Mammary epithelial cell (primary cell): ENCODE results near the gene CMC1.
A peak's percentile ranks its signal among the peaks of the same experiment; 100 is the strongest.

Experiments used
- CTCF ChIP-seq, 2 donors: IDR thresholded peaks in 1 of 2; conservative IDR thresholded peaks in 1 of 2; 2 replicates each; pipeline ENCODE4 v1.5.1; 2011 to 2012; ENCODE audit warnings: inconsistent platforms in 2 of 2, low read length in 2 of 2, mild to moderate bottlenecking in 2 of 2, control low read depth in 1 of 2, low read depth in 1 of 2; ENCODE audit not compliant: insufficient read depth in 1 of 2; ENCODE audit errors: extremely low read depth in 1 of 2
- EZH2 ChIP-seq: IDR thresholded peaks from 2 replicates; pipeline ENCODE4 v1.6.1; 2012; ENCODE audit warnings: low read length, inconsistent platforms, borderline replicate concordance

DNA sequence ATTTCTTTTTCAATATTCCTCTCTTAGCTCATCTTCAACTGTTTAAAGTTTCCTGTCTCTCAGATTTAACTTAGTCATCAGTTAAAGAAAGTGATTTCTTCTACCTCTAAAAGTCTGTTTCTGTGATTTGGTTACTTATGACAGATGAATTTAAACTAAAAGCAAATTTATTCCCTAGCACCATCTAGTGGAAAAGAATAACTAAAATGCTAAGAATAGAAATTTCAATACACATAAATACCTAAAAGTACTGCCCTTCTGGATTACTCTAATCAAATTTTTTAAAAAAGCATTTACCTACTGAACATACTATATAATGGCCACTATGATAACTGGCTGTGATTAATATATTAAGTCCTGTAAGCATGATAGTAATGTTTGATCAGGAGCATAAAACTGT is 93.1 kb downstream of the CMC1 start:
- TF ChIP-seq CTCF (conservative IDR thresholded peaks at IDR 0.05 in 1 of 2, IDR thresholded peaks at IDR 0.05 in 1 of 2; ENCODE audit: extremely low read depth in 1 of 2, insufficient read depth in 1 of 2, low read depth in 1 of 2, low read length in 2 of 2), result peak in 1 of 2 donors; percentile 24
- TF ChIP-seq EZH2, result no peak
